HepG2 (cell line): ENCODE results near the gene IWS1. TPM values are rescaled to one million over a fixed set of nuclear protein-coding genes. Genes with fewer than 3 reads are reported as not detected.

Experiments
- ARNT ChIP-seq: fragments of 450-650 bp; IDR thresholded peaks from 2 replicates; pipeline ENCODE4 v1.6.1; 2017
- CREB3 ChIP-seq: sonication (generic); formaldehyde crosslinking; IDR thresholded peaks from 2 replicates; pipeline ENCODE4 v1.5.0; 2020; ENCODE audit warnings: missing genetic modification reagents
- CTCF ChIP-seq: sonication (generic); formaldehyde crosslinking; IDR thresholded peaks from 2 replicates; pipeline ENCODE4 v1.5.0; 2020; ENCODE audit warnings: mild to moderate bottlenecking, missing genetic modification reagents, moderate library complexity
- DBP ChIP-seq: sonication (generic); formaldehyde crosslinking; IDR thresholded peaks from 2 replicates; pipeline ENCODE4 v1.4.0; 2020; ENCODE audit warnings: missing genetic modification reagents; ENCODE audit errors: not compliant biosample characterization
- GPBP1L1 ChIP-seq: sonication (generic); formaldehyde crosslinking; IDR thresholded peaks from 2 replicates; pipeline ENCODE4 v1.5.0; 2020; ENCODE audit warnings: mild to moderate bottlenecking, missing genetic modification reagents
- MATR3 ChIP-seq: sonication (generic); formaldehyde crosslinking; IDR thresholded peaks from 2 replicates; pipeline ENCODE4 v1.4.0; 2020; ENCODE audit warnings: missing genetic modification reagents
- NRL ChIP-seq: sonication (generic); formaldehyde crosslinking; IDR thresholded peaks from 2 replicates; pipeline ENCODE4 v1.5.0; 2020; ENCODE audit warnings: missing genetic modification reagents, mild to moderate bottlenecking, moderate library complexity, borderline replicate concordance
- SRSF4 ChIP-seq: fragments of 200-400 bp; formaldehyde crosslinking; IDR thresholded peaks from one replicate; pipeline ENCODE4 v1.6.1; 2018; ENCODE audit warnings: mild to moderate bottlenecking, low read depth, low read length, moderate library complexity; ENCODE audit not compliant: poor library complexity, severe bottlenecking
- U2AF1 ChIP-seq: fragments of 200-400 bp; formaldehyde crosslinking; optimal IDR thresholded peaks from 2 replicates; pipeline ENCODE3; 2017; ENCODE audit warnings: mild to moderate bottlenecking, low read depth, low read length
- ZFP36L1 ChIP-seq: sonication (generic); formaldehyde crosslinking; IDR thresholded peaks from 2 replicates; pipeline ENCODE4 v1.8.0; 2022; ENCODE audit warnings: mild to moderate bottlenecking, missing genetic modification reagents, moderate library complexity
- ZFX ChIP-seq: sonication (generic); formaldehyde crosslinking; IDR thresholded peaks from 2 replicates; pipeline ENCODE4 v1.4.0; 2020; ENCODE audit warnings: mild to moderate bottlenecking, low read depth, missing genetic modification reagents, moderate library complexity
- ZNF282 ChIP-seq: fragments of 450-650 bp; IDR thresholded peaks from 2 replicates; pipeline ENCODE4 v1.6.1; 2018; ENCODE audit not compliant: partially characterized antibody
- ZNF552 ChIP-seq: sonication (generic); formaldehyde crosslinking; IDR thresholded peaks from 2 replicates; pipeline ENCODE4 v1.9.0; 2022; ENCODE audit warnings: missing genetic modification reagents, mild to moderate bottlenecking, borderline replicate concordance
- ZNF776 ChIP-seq: sonication (generic); formaldehyde crosslinking; IDR thresholded peaks from 2 replicates; pipeline ENCODE4 v1.4.0; 2020; ENCODE audit warnings: mild to moderate bottlenecking, missing genetic modification reagents
- polyA plus RNA-seq, 8 experiments: library from polyadenylated mRNA; depleted of rRNA in 3 of 8; stranded (reverse) in 7 of 8; unstranded in 1 of 8; fragments of >200 nt; fragmentation: Illumina TruSeq in 4 of 8; extraction: Trizol in 4 of 8; gene quantifications; 2 replicates each; pipeline versions ENCODE4 v1.2.1 to v1.2.3, GENCODE V29; 2011 to 2016; ENCODE audit warnings: low read depth in 4 of 8, missing spikeins in 1 of 8, mixed read lengths in 1 of 8; ENCODE audit not compliant: insufficient read depth in 1 of 8
- total RNA-seq, 5 experiments: library from RNA; depleted of rRNA; stranded (reverse); fragments of >200 nt; fragmentation: Illumina TruSeq; extraction: Trizol; gene quantifications; 2 replicates each; pipeline ENCODE4 v1.2.3, GENCODE V29; 2016; ENCODE audit warnings: low read depth in 1 of 5
- TF ChIP-seq, protein P1 (sequence below): sonication (generic); formaldehyde crosslinking; IDR thresholded peaks from 2 replicates; pipeline ENCODE4 v1.8.1; 2023; ENCODE audit warnings: mild to moderate bottlenecking, missing genetic modification reagents, borderline replicate concordance
- TF ChIP-seq, protein P2 (sequence below): sonication (generic); formaldehyde crosslinking; conservative IDR thresholded peaks from 2 replicates; pipeline ENCODE4 v1.4.0; 2020; ENCODE audit warnings: missing genetic modification reagents

Gene IWS1
- total and polyA plus RNA-seq, 2 of the 13 experiments (the other 11 are each of a cell fraction or from before 2014, with no cell fraction given): 28.9 to 62.3 TPM

DNA sequence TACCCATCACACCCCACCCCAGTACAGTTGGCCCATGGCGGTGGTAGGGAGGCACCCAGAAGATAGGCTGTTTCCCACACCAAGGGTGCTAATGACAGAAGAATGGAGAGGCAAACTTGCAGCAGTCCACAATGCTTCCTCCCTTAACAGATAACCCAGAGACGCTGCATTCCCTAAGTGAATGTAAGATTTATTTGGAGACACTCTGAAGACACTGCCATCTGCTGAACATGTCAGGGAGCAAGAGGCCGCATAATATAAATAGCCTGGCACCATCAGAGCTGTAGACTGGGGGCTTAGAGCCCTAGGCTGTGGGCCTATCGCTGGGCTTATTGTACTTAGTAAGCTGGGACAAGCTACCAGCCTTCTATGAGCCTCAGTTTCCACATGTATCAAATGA, 2.2 kb upstream of the IWS1 start (continued):
- TF ChIP-seq SRSF4 (no peak), ARNT (no peak), ZNF282 (no peak), ZFP36L1 (CRISPR knock-in tag) (no peak), NRL (CRISPR knock-in tag) (no peak), DBP (no peak), U2AF1 (no peak), ZFX (0 out of 2 replicates have a peak, but pooled peaks have one; percentile 16), ZNF552 (CRISPR knock-in tag) (no peak), CREB3 (CRISPR knock-in tag) (no peak), ZNF776 (CRISPR knock-in tag) (no peak), GPBP1L1 (no peak), MATR3 (CRISPR knock-in tag) (no peak), CTCF (CRISPR knock-in tag) (peak; percentile 24; the same call in 1 of the 2 replicates)
- TF ChIP-seq, protein P1, sequence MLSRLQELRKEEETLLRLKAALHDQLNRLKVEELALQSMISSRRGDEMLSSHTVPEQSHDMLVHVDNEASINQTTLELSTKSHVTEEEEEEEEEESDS (CRISPR knock-in tag): no peak
- TF ChIP-seq, protein P2, sequence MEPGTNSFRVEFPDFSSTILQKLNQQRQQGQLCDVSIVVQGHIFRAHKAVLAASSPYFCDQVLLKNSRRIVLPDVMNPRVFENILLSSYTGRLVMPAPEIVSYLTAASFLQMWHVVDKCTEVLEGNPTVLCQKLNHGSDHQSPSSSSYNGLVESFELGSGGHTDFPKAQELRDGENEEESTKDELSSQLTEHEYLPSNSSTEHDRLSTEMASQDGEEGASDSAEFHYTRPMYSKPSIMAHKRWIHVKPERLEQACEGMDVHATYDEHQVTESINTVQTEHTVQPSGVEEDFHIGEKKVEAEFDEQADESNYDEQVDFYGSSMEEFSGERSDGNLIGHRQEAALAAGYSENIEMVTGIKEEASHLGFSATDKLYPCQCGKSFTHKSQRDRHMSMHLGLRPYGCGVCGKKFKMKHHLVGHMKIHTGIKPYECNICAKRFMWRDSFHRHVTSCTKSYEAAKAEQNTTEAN (CRISPR knock-in tag): no peak
